ENCODE results near the gene EMCN. TPM values are rescaled to one million over a fixed set of nuclear protein-coding genes. Genes with fewer than 3 reads are reported as not detected.
"Not testable (repeated sequence)": the region's sequence is repeated elsewhere in the genome, so short reads cannot be mapped to it uniquely, and the experiment has no call there.

The EMCN gene
- total RNA-seq, 1 experiment from 2014 or later: not detected

DNA sequence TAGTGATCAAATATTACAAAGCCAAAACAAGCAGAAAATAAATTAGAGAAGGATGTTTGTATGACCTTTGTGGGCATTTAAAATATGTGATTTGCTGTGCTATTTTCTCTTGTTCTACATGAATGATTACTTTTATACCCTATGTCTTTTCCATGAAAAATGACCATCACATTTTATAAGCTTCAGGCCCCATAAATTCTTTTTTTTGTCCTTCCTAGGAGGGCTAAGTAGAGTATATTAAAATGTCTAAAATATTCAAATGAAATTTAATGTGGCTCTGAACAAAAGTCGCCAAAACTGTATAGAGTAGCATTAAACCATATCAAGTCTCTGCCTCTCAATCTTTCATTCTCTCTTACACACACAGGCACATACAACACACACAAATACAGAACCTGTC lies 15.9 kb upstream of the EMCN start:
- H3K27ac ChIP-seq (ENCODE audit: insufficient read length, low read depth, low read length): no peak overlapping the region
- H3T11ph ChIP-seq (ENCODE audit: low read length): no peak overlapping the region
- no peak overlapping the region for H2BK15ac ChIP-seq (ENCODE audit: low read depth, low read length)
- no peak overlapping the region for H2BK5ac ChIP-seq (ENCODE audit: insufficient read length, low read length)
- Mint-ChIP-seq H3K27me3 (ENCODE audit: low read depth) (no peaks in the 10 kb centered on the region), H3K4me1 (no peaks in the 10 kb centered on the region), H3K9me3 (peaks cover 9 to 15% of the 10 kb centered on the region in 2 experiments), H3K4me3 (no peak overlapping the region), H3K27ac (no peak overlapping the region), H3K36me3 (ENCODE audit: insufficient read depth in 1 of 3, low read depth in 3 of 3) (peaks cover 0 to 15% (median 2%) of the 10 kb centered on the region in 3 experiments; a peak in 5 of 7 replicates)
- no peak for DNase-seq
- H2BK120ac ChIP-seq (ENCODE audit: low read depth, low read length, poor library complexity, severe bottlenecking): no peak overlapping the region
- no CpG with 5 or more reads among the region's 1 CpG for WGBS (ENCODE audit: extremely low coverage, insufficient read length, low lambda C conversion rate)
- no peak overlapping the region for H2AFZ ChIP-seq (ENCODE audit: low read length)
- H4K20me1 ChIP-seq (ENCODE audit: control insufficient read depth, insufficient read depth, insufficient read length): no peaks in the 10 kb centered on the region
- H4K5ac ChIP-seq (ENCODE audit: insufficient read length, low read depth, low read length): no peak overlapping the region
- no peaks in the 10 kb centered on the region for H3K23me2 ChIP-seq (ENCODE audit: insufficient read length, low read depth, low read length, poor library complexity, severe bottlenecking)
- H3K4me1 ChIP-seq (ENCODE audit: insufficient read depth, low read length): no peaks in the 10 kb centered on the region
- H4K8ac ChIP-seq (replicated peaks; ENCODE audit: insufficient read length, low read depth, low read length): no peak overlapping the region
- no peak overlapping the region for H3K9ac ChIP-seq (ENCODE audit: extremely low read depth, insufficient read length, low read length)
- no peak overlapping the region for H2BK20ac ChIP-seq (ENCODE audit: low read depth, low read length, poor library complexity, severe bottlenecking)
- H3K9me3 ChIP-seq (ENCODE audit: control insufficient read depth, low read depth, low read length): no peaks in the 10 kb centered on the region
- H2BK12ac ChIP-seq (ENCODE audit: insufficient read length, low read depth, low read length): no peak overlapping the region
- no peak overlapping the region for H3K18ac ChIP-seq (ENCODE audit: insufficient read length, low read depth, low read length)
- H4K91ac ChIP-seq (ENCODE audit: insufficient read length, low read depth, low read length): no peak overlapping the region
- no peak overlapping the region for H3K4me2 ChIP-seq (ENCODE audit: insufficient read depth, insufficient read length, low read length)
- no peaks in the 10 kb centered on the region for H3K27me3 ChIP-seq (ENCODE audit: insufficient read depth, low read length)
- H3K79me2 ChIP-seq (ENCODE audit: insufficient read depth, low read length): no peaks in the 10 kb centered on the region
- H3K56ac ChIP-seq (ENCODE audit: insufficient read length, low read depth, low read length): no peak overlapping the region
- no peak overlapping the region for H3K14ac ChIP-seq (ENCODE audit: insufficient read depth, low read length)
- no peak overlapping the region for H3K4ac ChIP-seq (ENCODE audit: low read depth, low read length)
- no peak overlapping the region for H3K23ac ChIP-seq (ENCODE audit: insufficient read length, low read depth, low read length)
- H2AK5ac ChIP-seq (ENCODE audit: insufficient read length, low read length): no peak overlapping the region
- H3K79me1 ChIP-seq (ENCODE audit: insufficient read depth, low read depth, low read length, poor library complexity, severe bottlenecking): no peaks in the 10 kb centered on the region
- no peak for TF ChIP-seq CTCF (conservative IDR thresholded peaks at IDR 0.05)

DNA sequence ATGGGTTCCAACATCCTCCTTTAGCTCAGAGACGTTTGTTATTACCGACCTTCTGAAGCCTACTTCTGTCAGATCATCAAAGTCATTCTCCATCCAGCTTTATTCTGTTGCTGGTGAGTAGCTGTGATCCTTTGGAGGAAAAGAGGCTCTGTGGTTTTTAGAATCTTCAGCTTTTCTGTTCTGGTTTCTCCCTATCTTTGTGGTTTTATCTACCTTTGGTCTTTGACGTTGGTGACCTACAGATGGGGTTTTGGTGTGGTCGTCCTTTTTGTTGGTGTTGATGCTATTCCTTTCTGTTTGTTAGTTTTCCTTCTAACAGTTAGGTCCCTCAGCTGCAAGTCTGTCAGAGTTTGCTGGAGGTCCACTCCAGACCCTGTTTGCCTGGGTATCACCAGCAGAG lies 12.3 kb upstream of the EMCN start:
- not testable (repeated sequence) for H2BK20ac ChIP-seq (ENCODE audit: low read depth, low read length, poor library complexity, severe bottlenecking); H2BK120ac ChIP-seq (ENCODE audit: low read depth, low read length, poor library complexity, severe bottlenecking); H3K79me1 ChIP-seq (ENCODE audit: insufficient read depth, low read depth, low read length, poor library complexity, severe bottlenecking); H4K20me1 ChIP-seq (ENCODE audit: control insufficient read depth, insufficient read depth, insufficient read length); H3K27me3 Mint-ChIP-seq (ENCODE audit: low read depth); H2AK5ac ChIP-seq (ENCODE audit: insufficient read length, low read length); H2AFZ ChIP-seq (ENCODE audit: low read length); H3K18ac ChIP-seq (ENCODE audit: insufficient read length, low read depth, low read length); H3K23me2 ChIP-seq (ENCODE audit: insufficient read length, low read depth, low read length, poor library complexity, severe bottlenecking); H3K4me1 ChIP-seq (ENCODE audit: insufficient read depth, low read length); H3K56ac ChIP-seq (ENCODE audit: insufficient read length, low read depth, low read length); H3K79me2 ChIP-seq (ENCODE audit: insufficient read depth, low read length); DNase-seq; H3K4me1 Mint-ChIP-seq; H4K91ac ChIP-seq (ENCODE audit: insufficient read length, low read depth, low read length); H3K4ac ChIP-seq (ENCODE audit: low read depth, low read length); H4K5ac ChIP-seq (ENCODE audit: insufficient read length, low read depth, low read length); H3K27ac ChIP-seq (ENCODE audit: insufficient read length, low read depth, low read length); H2BK15ac ChIP-seq (ENCODE audit: low read depth, low read length); H3K4me3 Mint-ChIP-seq; H4K8ac ChIP-seq (replicated peaks; ENCODE audit: insufficient read length, low read depth, low read length); H3K14ac ChIP-seq (ENCODE audit: insufficient read depth, low read length); H3T11ph ChIP-seq (ENCODE audit: low read length); H3K27me3 ChIP-seq (ENCODE audit: insufficient read depth, low read length); H2BK12ac ChIP-seq (ENCODE audit: insufficient read length, low read depth, low read length); H3K4me2 ChIP-seq (ENCODE audit: insufficient read depth, insufficient read length, low read length); H3K23ac ChIP-seq (ENCODE audit: insufficient read length, low read depth, low read length); H2BK5ac ChIP-seq (ENCODE audit: insufficient read length, low read length); H3K9me3 ChIP-seq (ENCODE audit: control insufficient read depth, low read depth, low read length); H3K9ac ChIP-seq (ENCODE audit: extremely low read depth, insufficient read length, low read length); H3K27ac Mint-ChIP-seq
- peaks cover 6 to 21% of the 10 kb centered on the region in 2 experiments for H3K9me3 Mint-ChIP-seq
- no CpG with 5 or more reads among the region's 4 CpGs for WGBS (ENCODE audit: extremely low coverage, insufficient read length, low lambda C conversion rate)
- peaks cover 0 to 15% (median 3%) of the 10 kb centered on the region in 3 experiments; a peak in 5 of 7 replicates for H3K36me3 Mint-ChIP-seq (ENCODE audit: insufficient read depth in 1 of 3, low read depth in 3 of 3)

Measured in H9 (cell line).